Tibial nerve (tissue), 4 donors: Measurements from ENCODE around the gene SNRNP40.

Experiments used
- CTCF ChIP-seq, 5 experiments: fragments of 200-600 bp in 3 of 5; fragments of 450-650 bp in 2 of 5; sonication (generic) in 3 of 5; IDR thresholded peaks; one replicate each; pipeline ENCODE4 v1.5.1; 2016 to 2019; ENCODE audit warnings: antibody characterized with exemption in 5 of 5, mild to moderate bottlenecking in 3 of 5, moderate library complexity in 2 of 5
- EP300 ChIP-seq, 2 donors: sonication (generic); formaldehyde crosslinking; IDR thresholded peaks; one replicate each; pipeline ENCODE4 v1.6.1; 2017; ENCODE audit warnings: antibody characterized with exemption in 2 of 2, mild to moderate bottlenecking in 1 of 2

GRCh38 chr1:31324992-31325391 is 28.4 kb upstream of the SNRNP40 start:
- TF ChIP-seq CTCF (IDR thresholded peaks at IDR 0.05) (no peak), EP300 (IDR thresholded peaks at IDR 0.05) (no peak)
